ENCODE results near the gene TRIM48.
"Not testable (repeated sequence)": the region's sequence is repeated elsewhere in the genome, so short reads cannot be mapped to it uniquely, and the experiment has no call there.

TRIM48 gene

GRCh38 chr11:55261855-55262254, at the start of gene TRIM48:
TRIM48 (plus strand) TSS chr11:55262155; CDS start chr11:55262268, 113 bp downstream.
- DNase-seq, result not testable (repeated sequence)

- DNase-seq, result not testable (repeated sequence)
Observed at GRCh38 chr11:55238316-55238715, 23.6 kb upstream of the TRIM48 start.

GRCh38 chr11:55263081-55263480, 1.1 kb downstream of the TRIM48 start:
- no peak for DNase-seq

All from activated naive CD4-positive, alpha-beta T cell (primary cell).